ENCODE data around the gene DENND2C. TPM values are rescaled to one million over a fixed set of nuclear protein-coding genes. Genes with fewer than 3 reads are reported as not detected.
"Not testable (repeated sequence)": the region's sequence is repeated elsewhere in the genome, so short reads cannot be mapped to it uniquely, and the experiment has no call there.

The DENND2C gene
- total RNA-seq, 1 donor from 2014 or later, result 0.46 TPM

DNA sequence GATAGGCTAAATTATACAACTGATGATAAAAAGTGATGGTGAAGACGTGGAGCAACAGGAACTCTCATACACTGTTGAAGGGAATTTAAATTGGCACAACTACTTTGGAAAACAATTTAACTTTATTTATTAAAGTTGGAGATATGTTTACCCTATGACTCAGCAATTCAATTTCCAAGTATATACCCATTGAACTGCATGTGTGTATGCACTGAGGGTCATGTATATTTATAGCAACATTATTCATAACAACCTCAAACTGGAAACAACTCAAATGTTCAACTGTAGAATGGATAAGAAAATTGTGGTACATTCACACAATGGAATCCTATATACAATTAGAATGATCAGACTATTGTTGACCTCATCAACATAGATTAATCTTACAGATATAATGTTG lies 71.9 kb downstream of the DENND2C start:
- DNase-seq (ENCODE audit: low read depth, low spot score), result no peak

DNA sequence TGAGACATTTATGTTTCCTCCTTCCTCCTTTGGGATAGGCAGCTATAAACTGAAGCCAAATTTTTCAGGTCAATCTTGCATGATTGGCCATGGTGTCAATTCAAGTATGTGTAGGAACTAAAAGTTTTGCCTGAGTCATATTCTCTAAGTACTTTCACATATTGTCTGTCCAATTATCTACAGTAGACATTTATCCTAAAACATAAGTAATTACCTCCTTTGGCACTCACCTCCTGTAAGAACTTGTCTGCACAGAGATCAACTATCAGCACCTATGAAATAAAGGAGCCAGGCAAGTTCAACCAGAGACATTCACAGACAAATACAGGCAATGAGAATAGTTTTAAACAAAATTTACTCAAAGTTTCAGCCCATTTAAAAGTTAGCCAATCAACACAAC lies 74.2 kb downstream of the DENND2C start:
- DNase-seq (ENCODE audit: low read depth, low spot score), result no peak

DNA sequence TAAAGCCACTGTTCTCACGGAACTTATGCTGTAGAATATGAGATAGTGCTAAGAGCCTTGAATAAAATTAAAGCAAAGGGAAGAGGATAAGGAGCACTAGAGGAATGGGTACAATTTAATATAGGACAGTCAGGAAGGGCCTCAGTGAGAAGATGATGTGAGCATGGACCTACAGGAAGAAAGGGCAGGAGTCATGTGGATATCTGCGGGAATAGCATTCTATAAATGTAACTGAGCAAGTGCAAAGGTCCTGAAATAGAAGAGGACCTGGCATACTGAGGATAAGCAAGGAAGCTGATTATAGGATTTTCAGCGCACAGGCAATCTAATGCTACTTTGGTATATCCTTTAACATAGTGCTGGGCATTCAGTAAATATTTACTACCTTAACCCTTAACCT lies 75.8 kb downstream of the DENND2C start:
- DNase-seq (ENCODE audit: low read depth, low spot score), result no peak

DNA sequence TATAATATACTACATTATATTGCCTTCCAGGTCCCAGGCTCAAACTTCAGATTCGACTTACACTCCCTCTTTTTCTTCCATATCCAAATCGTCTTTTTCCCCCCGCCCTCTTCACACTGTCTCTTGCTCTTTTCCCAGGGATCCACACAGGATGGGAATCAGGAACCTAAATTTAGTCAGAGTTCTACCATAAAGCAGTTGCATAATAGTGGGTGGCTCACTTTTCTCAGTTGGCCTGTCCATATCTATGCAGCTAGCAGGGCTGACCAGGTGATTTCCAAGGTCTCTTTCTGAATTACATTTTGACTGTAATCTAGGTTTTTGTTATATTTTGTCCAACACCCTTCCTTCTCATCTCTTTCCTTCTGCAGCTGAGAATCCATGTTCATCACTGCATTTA lies 80.7 kb downstream of the DENND2C start:
- no peak for DNase-seq (ENCODE audit: low read depth, low spot score)

DNA sequence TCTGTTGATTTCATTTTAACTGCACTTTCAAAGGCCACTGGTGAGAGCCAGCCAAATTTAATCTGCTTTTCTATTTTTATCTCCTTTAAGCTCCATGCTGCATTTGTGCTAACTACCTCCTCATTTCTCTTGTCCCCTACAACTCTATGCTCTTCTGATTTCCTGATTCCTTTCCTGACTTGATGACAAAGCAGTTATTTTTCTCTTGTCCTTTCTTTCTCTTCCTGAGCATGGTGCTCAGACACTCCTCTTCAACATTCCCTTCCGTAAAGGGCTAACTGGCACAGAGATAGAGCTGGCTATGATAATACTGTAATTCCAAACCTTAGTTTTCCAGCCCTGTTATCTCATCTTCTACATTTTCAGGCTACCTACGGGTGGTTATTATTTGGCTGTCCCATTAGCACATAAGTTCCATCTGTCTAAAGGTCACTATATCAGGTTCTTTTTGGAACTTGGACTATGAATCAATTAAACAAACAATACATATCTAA lies 81.6 kb downstream of the DENND2C start:
- DNase-seq (ENCODE audit: low read depth, low spot score), result no peak

DNA sequence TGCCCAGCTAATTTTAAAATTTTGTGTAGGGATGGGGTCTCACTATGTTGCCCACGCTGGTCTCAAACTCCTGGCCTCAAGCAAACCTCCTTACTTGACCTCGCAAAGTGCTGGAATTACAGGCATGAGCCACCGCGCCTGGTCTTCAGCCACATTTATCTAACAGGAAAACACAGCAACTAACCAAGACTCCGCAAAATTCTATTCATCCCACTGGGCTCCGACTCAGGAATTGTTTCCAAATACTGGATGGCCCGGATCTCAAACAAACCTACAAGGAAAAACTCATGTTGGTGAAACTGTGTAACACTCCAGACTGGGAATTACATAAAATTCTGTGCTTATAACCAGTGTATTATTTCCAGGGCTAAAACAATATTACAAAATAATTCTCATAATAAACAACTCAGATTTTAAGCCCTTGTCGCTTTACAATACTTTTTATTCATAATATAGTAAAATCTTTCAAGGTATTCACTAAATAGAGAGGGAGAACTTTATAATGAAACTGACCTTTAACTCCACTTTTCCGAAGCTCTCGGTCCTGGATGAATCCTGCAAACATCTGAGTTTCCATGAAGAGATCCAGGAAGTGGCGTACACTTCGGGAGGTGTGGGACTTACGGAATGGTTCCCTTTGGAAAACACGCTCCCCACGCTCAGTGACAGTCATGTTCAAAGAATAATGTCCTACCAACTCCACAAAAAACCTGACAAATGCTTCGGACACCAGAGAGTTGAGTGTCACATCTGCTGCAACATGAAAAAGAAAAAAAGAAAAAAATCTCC lies 82.5 kb downstream of the DENND2C start:
- no peak for DNase-seq (ENCODE audit: low read depth, low spot score)

DNA sequence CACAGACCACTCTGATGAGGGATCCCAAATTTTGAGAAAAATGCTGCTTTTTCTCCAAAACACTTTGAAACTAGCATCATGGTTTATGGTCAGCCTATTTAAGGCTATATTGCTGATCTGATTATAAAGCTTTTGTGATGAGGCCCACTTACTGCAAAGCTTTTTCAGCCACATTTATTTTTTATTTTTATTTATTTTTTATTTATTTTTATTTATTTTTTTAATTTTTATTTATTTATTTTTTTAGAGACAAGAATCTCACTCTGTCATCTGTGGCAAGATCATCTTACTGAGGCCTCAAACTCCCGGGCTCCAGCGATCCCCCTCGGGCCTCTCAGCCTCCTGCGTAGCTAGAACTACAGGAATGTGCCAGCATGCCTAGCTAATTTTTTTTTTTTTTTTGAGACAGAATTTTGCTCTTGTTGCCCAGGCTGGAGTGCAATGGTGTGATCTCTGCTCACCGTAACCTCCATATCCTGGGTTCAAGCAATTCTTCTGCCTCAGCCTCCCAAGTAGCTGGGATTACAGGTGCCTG lies 83.3 kb downstream of the DENND2C start:
- no peak for DNase-seq (ENCODE audit: low read depth, low spot score)

DNA sequence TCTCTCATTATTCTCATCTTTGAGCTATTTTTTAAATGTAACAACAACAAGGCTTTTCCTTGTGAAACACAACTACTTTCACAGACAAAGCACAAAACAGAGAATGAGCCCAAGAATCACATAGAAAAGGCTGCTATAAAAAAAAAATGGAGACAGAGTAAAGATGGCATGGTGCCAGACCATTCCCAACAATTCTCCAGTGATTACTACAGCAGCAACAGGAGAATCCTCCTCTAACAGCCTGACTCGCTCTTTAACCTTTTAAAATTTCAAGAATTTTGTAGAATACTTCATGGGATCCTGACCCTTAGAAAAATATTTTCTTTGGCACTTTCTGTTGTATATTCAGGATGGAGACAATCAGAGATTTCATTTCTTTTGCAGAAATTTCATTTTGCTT lies 84.6 kb downstream of the DENND2C start:
- DNase-seq (ENCODE audit: low read depth, low spot score), result no peak

DNA sequence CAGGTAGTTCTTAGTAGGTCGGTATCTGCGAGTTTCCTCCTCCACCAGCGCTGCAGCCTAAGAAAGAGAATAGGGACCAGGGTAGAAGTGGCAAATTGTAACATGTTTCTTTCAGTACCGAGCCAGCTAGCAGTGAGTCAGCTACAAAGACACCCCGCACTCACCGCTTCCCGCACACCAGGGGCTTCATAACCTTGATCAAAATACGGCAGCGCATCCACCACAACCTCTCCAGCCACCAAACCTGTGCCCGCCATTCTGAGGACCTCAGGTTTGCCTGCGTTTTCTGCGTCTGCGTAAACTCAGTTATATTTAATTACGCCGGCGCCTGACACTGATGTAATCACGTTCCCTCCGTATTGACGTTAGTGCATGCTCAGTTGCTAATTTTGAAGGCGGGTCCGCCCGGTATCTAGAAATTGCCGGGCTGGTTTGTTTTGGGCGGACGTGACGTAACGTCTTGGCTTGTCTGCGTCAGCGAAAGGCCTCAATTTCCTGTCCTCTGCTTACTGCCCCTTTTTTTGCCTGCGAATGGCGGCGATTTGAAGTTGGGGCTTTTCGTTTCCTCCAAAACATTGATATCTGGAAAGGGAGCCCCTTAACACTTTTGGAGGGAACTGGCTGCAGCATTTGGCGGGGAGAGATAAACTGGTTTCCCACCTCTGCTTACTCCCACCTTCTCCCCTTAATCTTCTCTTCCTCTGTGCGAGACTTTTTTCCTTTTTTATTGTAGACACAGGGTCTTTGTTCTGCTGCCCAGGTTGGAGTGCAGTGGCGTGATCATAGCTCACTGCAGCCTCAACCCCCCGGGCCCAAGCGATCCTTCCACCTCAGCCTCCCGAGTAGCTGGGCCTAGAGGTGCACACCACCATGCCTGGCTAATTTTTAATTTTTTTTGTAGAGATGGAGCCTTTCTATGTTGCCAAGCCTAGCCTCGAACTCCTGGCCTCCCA lies 88.2 kb downstream of the DENND2C start, which contains the start of gene BCAS2:
BCAS2 (minus strand) TSS at position 281 of the 953 bp plus-strand sequence; CDS start at position 257, 24 bp downstream.
- peak; percentile 97 for DNase-seq (ENCODE audit: low read depth, low spot score)

DNA sequence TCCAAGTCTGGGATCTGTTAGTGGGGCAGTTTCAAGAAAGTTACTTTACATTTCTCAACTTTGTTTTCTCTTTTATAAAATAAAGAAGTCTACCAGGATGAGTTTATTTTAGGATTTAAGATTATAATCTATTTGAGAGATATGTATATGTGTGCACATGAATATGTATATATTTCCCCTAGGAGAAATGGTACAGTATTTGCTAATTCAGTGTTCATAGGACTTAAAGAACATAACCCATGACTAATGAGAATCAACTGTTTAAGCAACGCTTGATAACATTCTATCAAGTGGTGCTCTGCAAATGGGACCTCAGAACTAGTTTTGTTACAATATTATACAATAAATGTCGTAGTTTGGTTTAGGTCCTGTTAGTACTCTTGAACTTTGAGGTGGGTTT lies 95.5 kb downstream of the DENND2C start:
- no peak for DNase-seq (ENCODE audit: low read depth, low spot score)

DNA sequence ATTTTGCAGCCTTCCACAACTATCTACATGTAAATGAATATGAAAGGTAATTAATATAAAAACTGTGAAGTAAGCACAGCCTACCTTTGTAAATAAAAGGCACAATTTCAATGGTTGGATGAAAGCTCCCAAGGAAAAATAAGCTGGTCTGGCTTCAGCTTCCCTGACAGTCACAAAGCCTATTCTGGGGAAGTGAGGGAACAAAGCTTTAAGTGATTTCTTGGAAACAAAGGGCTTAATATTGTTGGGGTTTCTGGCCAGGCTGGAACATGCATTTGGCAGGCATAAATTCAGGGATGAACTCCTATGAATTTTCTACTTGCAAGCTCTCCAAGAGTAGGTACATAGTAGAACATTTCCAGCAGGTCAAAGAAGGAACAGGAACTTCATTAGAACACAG lies 105.7 kb downstream of the DENND2C start:
- DNase-seq (ENCODE audit: low read depth, low spot score), result no peak

DNA sequence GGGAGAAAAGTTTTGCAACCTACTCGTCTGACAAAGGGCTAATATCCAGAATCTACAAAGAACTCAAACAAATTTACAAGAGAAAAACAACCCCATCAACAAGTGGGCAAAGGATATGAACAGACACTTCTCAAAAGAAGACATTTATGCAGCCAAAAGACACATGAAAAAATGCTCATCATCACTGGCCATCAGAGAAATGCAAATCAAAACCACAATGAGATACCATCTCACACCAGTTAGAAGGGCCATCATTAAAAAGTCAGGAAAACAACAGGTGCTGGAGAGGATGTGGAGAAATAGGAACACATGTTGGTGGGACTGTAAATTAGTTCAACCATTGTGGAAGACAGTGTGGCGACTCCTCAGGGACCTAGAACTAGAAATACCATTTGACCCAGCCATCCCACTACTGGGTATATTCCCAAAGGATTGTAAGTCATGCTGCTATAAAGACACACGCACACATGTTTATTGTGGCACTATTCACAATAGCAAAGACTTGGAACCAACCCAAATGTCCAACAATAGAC lies 106.8 kb downstream of the DENND2C start:
- not testable (repeated sequence) for DNase-seq (ENCODE audit: low read depth, low spot score)

DNA sequence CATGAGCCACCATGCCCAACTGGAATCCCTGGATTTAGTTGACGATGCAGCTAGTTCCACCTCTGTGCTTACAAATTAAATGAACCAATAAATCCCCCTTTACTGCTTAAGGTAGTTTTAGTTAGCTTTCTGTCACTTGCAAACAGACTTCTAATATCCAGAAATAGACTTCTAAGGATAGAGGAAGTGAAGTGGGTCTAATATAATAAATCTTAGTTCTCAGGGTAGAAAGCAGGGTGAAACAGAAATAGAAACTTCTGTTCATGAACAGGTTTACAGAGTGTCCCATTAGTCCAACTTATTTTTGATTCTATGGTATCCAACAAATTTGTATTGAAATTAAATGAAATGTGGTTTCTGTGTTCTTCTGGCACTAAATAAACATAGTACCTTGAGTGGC lies 108.5 kb downstream of the DENND2C start:
- no peak for DNase-seq (ENCODE audit: low read depth, low spot score)

DNA sequence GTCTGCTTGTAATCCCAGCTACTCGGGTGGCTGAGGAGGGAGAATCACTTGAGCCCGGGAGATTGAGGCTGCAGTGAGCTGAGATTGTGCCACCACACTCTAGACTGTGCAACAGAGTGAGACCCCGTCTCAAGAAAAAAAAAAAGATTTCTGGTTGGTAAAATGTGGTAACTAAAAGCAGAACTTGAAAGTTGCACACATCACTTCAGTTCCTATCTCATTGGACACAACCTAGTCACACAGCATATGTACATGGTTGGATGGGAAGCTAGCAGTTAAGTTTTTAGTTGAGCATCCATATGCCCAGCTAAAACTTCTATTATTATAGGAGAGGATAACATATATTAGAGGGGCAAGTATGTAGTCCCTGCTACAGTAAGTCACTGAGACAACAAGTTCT lies 110.5 kb downstream of the DENND2C start:
- no peak for DNase-seq (ENCODE audit: low read depth, low spot score)

DNA sequence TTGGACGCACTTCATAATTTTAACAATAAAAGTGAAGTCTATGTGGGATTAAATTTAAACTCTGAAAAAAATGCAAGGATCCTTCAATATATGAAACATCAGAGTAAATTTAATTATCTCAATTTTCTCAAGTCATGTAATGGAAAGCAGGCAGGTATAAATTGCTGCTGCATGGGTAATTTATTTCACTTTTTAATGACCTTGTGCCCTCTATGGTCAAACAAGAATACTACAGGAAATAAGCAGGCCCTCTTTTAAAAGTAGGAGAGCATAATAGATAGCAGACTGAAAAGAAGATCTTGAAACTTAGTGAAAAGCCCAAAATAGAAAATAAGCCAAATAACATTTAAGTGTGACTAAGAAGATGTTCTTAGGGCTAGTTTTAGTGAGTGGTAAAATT lies 111.3 kb downstream of the DENND2C start:
- no peak for DNase-seq (ENCODE audit: low read depth, low spot score)

DNA sequence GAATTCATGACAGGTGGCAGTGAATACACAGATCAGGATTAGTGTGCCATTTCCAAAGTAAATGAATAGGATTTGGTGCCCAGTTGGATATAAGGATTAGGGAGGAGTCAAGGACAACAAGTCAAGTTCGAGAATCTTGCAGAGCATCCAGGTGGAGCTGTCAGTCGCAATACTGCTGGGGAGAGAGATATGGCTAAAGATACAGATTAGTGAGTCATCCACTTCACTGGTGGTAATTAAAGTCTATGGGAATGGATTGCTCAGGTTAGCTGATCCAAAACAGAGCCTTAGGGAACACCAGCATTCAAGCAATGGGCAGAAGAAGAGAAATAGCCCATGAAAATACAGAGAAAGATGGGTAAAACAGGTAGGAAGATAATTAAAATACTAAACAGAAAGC lies 115.3 kb downstream of the DENND2C start:
- DNase-seq (ENCODE audit: low read depth, low spot score), result no peak

DNA sequence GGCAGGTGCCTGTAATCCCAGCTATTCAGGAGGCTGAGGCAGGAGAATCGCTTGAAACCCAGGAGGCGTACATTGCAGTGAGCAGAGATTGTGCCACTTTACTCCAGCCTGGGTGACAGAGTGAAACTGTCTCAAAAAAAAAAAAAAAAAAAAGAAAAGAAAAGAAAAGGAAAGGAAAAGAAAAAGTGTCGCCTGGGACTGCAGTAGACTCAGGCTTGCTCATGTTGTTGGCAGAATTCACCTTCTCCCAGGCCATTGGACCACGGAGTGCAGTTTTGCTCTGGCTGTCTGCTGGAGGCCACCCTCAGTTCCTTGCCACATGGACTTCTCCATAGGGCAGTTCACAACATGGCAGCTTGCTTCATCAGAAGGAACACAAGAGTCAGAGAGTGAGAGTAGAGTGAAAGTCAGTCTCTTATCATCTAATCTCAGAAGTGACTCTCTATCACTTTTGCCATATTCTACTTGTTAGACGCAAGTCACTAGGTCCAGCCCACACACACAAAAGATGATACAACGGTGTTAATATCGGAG lies 117.7 kb downstream of the DENND2C start:
- DNase-seq (ENCODE audit: low read depth, low spot score), result no peak

DNA sequence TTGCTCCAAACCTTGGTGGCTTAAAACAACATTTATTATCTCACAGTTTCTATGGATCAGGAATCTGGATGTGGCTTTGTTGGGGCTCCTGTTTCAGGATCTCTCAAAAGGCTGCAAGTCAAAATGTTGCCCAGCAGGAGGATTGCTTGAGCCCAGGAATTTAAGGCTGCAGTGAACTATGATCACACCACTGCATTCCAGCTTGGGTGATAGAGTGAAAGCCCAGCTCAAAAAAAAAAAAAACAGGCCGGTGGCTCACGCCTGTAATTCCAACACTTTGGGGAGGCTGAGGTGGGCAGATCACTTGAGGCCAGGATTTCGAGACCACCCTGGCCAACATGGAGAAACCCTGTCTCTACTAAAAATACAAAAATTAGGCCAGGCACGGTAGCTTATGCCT lies 118.4 kb downstream of the DENND2C start:
- DNase-seq (ENCODE audit: low read depth, low spot score), result no peak

DNA sequence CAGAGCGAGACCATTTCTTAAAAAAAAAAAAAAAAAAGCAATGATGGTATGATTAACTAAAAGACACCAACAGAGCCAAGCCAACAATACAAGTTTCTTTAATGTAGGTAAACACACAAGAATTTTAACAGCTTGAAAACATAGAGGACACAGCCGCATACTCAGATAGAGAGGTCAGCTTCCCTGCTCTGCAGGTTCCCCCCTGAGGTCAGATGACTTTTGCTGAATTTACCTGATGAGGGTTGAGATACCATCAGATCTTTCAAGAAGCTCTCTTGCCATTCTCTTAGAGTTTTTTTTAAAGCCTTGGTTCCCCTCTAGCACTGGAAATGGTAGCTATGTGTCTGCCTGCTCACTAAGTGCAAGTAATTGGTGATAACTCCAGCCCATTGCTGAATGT lies 119.5 kb downstream of the DENND2C start:
- no peak for DNase-seq (ENCODE audit: low read depth, low spot score)

DNA sequence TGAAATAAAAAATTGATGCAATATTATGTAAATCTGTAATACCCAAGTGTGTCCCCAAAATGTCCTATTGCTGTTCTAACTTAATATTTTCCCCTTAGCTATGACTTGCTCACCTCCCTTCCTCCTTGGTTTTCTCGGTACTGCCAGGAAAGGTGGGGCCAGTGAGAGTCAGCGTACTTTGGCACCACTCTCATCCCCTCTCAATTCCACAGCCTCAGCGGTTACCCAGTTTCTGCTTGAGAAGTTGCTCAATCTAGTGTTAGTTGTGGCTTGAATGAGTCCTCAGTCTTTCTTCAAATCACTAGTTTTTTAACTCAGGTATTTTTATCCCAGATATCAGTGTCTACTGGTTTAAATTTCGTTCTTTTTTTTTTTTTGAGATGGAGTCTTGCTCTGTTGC lies 120.7 kb downstream of the DENND2C start:
- DNase-seq (ENCODE audit: low read depth, low spot score), result no peak

DNA sequence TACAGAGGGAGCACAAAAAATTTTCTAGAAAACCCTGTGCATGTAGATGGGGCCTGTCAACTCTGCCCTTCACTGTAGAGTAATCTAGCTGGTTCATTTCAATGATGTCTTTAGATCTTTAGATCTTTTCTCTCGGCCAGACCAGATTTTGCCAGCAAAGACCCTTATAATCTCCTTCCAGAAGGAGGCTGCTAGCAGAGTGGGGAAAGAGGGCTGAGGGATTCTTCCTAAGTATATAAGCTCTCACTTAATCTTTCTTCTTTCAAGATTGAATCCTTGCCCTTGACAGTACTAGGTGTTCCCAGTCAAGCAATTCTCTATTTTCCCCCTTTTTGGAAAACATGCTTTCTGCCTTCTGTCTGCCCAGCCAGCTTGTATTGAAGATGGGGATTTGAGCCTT lies 122.8 kb downstream of the DENND2C start:
- no peak for DNase-seq (ENCODE audit: low read depth, low spot score)
